GM21526 (cell line): ENCODE results near the gene CTBP2.

ENCODE experiments used
- ATAC-seq: cut with Tn5 transposase; IDR thresholded peaks from one replicate; pipeline ENCODE4 v1.9.1; 2021; ENCODE audit warnings: moderate library complexity; ENCODE audit not compliant: unreplicated experiment, low FRiP score

CTBP2 gene

GRCh38 chr10:125003901-125004467 is 156.4 kb downstream of the CTBP2 start:
- ATAC-seq: no peak

- no peak for ATAC-seq
These were observed 157.0 kb downstream of the CTBP2 start for GRCh38 chr10:125003146-125003900.

- no peak for ATAC-seq
These were observed 157.8 kb downstream of the CTBP2 start for GRCh38 chr10:125002423-125003145.

GRCh38 chr10:125002047-125002422 is 158.3 kb downstream of the CTBP2 start:
- ATAC-seq: no peak

GRCh38 chr10:125001313-125002046 is 158.9 kb downstream of the CTBP2 start:
- no peak for ATAC-seq

- no peak for ATAC-seq
These were observed 159.7 kb downstream of the CTBP2 start for GRCh38 chr10:125000366-125001312.

- ATAC-seq: no peak
These were observed 160.7 kb downstream of the CTBP2 start for GRCh38 chr10:124999433-125000365.

- no peak for ATAC-seq
These were observed 161.6 kb downstream of the CTBP2 start for GRCh38 chr10:124998624-124999291.

- ATAC-seq: no peak
These were observed 162.4 kb downstream of the CTBP2 start for GRCh38 chr10:124997771-124998623.

- no peak for ATAC-seq
These were observed 163.1 kb downstream of the CTBP2 start for GRCh38 chr10:124997306-124997705.

- no peak for ATAC-seq
These were observed 163.5 kb downstream of the CTBP2 start for GRCh38 chr10:124996854-124997215.

- no peak for ATAC-seq
These were observed 164.1 kb downstream of the CTBP2 start for GRCh38 chr10:124996127-124996853.

GRCh38 chr10:124995605-124996004 is 164.8 kb downstream of the CTBP2 start:
- no peak for ATAC-seq

GRCh38 chr10:124994573-124995473 is 165.5 kb downstream of the CTBP2 start:
- no peak for ATAC-seq

GRCh38 chr10:124993736-124994451 is 166.5 kb downstream of the CTBP2 start:
- no peak for ATAC-seq
